Neural progenitor cell (in vitro differentiated cells): Measurements from ENCODE around the gene SASS6. TPM values are rescaled to one million over a fixed set of nuclear protein-coding genes. Genes with fewer than 3 reads are reported as not detected.

Source experiments
- DNase-seq: peaks from one replicate; pipeline ENCODE4 v3.0.0-alpha.2; 2016; ENCODE audit warnings: low spot score
- H2AFZ ChIP-seq: fragments of 200-600 bp; sonication (generic); replicated peaks from 2 replicates; pipeline ENCODE4 v1.6.1; 2016; ENCODE audit warnings: antibody characterized with exemption
- H3F3A ChIP-seq: fragments of 200-600 bp; sonication (generic); 2 replicates; pipeline ENCODE4 v1.6.1; 2016; ENCODE audit warnings: antibody characterized with exemption, low read depth
- H3K27ac ChIP-seq: fragments of 200-600 bp; sonication (generic); 2 replicates; pipeline ENCODE4 v1.5.1; 2016; ENCODE audit warnings: mild to moderate bottlenecking
- H3K27me3 ChIP-seq: fragments of 200-600 bp; sonication (generic); 2 replicates; pipeline ENCODE4 v1.6.1; 2016; ENCODE audit warnings: mild to moderate bottlenecking, moderate library complexity
- H3K36me3 ChIP-seq: fragments of 200-600 bp; sonication (generic); 2 replicates; pipeline ENCODE4 v1.5.1; 2016
- H3K4me1 ChIP-seq: fragments of 200-600 bp; sonication (generic); 2 replicates; pipeline ENCODE4 v1.6.1; 2016; ENCODE audit warnings: mixed run types
- H3K4me2 ChIP-seq: fragments of 200-600 bp; sonication (generic); 2 replicates; pipeline ENCODE4 v1.6.1; 2016
- H3K4me3 ChIP-seq: fragments of 200-600 bp; sonication (generic); 2 replicates; pipeline ENCODE4 v1.5.1; 2016
- H3K79me2 ChIP-seq: fragments of 200-600 bp; sonication (generic); 2 replicates; pipeline ENCODE4 v1.6.1; 2016; ENCODE audit warnings: low read depth
- H3K9ac ChIP-seq: fragments of 200-600 bp; sonication (generic); 2 replicates; pipeline ENCODE4 v1.6.1; 2016
- H3K9me3 ChIP-seq: fragments of 200-600 bp; sonication (generic); 2 replicates; pipeline ENCODE4 v1.5.1; 2016; ENCODE audit warnings: low read depth
- H4K20me1 ChIP-seq: fragments of 200-600 bp; sonication (generic); 2 replicates; pipeline ENCODE4 v1.6.1; 2016; ENCODE audit warnings: low read depth
- H3K27ac Mint-ChIP-seq: 3 replicates; pipeline ENCODE4 v1.8.0; 2021; ENCODE audit warnings: mixed read lengths
- H3K27me3 Mint-ChIP-seq: 2 replicates; pipeline ENCODE4 v1.8.0; 2022; ENCODE audit warnings: low read depth, mild to moderate bottlenecking, inconsistent platforms, moderate library complexity, mixed read lengths; ENCODE audit not compliant: insufficient read depth
- H3K36me3 Mint-ChIP-seq: 3 replicates; pipeline ENCODE4 v1.8.0; 2021; ENCODE audit warnings: mixed read lengths
- H3K4me1 Mint-ChIP-seq: 3 replicates; pipeline ENCODE4 v1.8.0; 2021; ENCODE audit warnings: mixed read lengths
- H3K4me3 Mint-ChIP-seq: 3 replicates; pipeline ENCODE4 v1.8.0; 2021; ENCODE audit warnings: mild to moderate bottlenecking, moderate library complexity, mixed read lengths
- H3K9me3 Mint-ChIP-seq: 3 replicates; pipeline ENCODE4 v1.8.0; 2020; ENCODE audit warnings: mixed read lengths
- EZH2 ChIP-seq: fragments of 200-600 bp; sonication (generic); IDR thresholded peaks from 2 replicates; pipeline ENCODE4 v1.6.1; 2017; ENCODE audit warnings: antibody characterized with exemption, mild to moderate bottlenecking, moderate library complexity
- EZH2phosphoT487 ChIP-seq: fragments of 200-600 bp; sonication (generic); IDR thresholded peaks from 2 replicates; pipeline ENCODE4 v1.6.1; 2017; ENCODE audit warnings: antibody characterized with exemption
- total RNA-seq: library from RNA; depleted of rRNA; stranded (reverse); fragments of >200 nt; gene quantifications from 2 replicates; pipeline ENCODE4 v1.2.3, GENCODE V29; 2015; ENCODE audit warnings: low replicate concordance
- TF ChIP-seq, protein P1 (sequence below): fragments of 200-600 bp; sonication (generic); IDR thresholded peaks from 2 replicates; pipeline ENCODE4 v1.5.1; 2017; ENCODE audit warnings: antibody characterized with exemption, mild to moderate bottlenecking

The SASS6 gene
- total RNA-seq, 1 donor from 2014 or later = 31.7 TPM

DNA sequence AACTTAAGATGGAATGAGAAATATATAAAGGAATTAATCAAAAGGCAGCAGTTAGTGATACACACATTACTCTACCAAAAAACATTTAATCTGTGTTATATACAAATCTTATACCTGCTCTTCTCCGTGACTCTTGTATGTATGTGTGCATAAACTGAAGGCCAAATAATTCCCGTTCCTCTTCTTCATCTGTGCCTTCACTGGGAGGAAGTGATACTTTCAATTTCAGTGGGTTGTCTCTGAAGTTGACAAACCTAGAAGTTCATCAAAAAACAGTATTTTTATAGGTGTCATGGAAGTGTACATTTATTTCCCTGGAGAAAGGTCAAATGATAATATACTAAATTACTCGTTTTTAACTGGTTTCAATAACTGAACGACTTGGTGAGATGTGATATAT is 19.5 kb upstream of the SASS6 start:
- TF ChIP-seq EZH2 = no peak
- TF ChIP-seq, protein P1, sequence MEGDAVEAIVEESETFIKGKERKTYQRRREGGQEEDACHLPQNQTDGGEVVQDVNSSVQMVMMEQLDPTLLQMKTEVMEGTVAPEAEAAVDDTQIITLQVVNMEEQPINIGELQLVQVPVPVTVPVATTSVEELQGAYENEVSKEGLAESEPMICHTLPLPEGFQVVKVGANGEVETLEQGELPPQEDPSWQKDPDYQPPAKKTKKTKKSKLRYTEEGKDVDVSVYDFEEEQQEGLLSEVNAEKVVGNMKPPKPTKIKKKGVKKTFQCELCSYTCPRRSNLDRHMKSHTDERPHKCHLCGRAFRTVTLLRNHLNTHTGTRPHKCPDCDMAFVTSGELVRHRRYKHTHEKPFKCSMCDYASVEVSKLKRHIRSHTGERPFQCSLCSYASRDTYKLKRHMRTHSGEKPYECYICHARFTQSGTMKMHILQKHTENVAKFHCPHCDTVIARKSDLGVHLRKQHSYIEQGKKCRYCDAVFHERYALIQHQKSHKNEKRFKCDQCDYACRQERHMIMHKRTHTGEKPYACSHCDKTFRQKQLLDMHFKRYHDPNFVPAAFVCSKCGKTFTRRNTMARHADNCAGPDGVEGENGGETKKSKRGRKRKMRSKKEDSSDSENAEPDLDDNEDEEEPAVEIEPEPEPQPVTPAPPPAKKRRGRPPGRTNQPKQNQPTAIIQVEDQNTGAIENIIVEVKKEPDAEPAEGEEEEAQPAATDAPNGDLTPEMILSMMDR = no peak
- no peak for TF ChIP-seq EZH2phosphoT487
- no peak overlapping the region for H3K4me3 Mint-ChIP-seq
- H3K36me3 ChIP-seq = no peaks in the 10 kb centered on the region

DNA sequence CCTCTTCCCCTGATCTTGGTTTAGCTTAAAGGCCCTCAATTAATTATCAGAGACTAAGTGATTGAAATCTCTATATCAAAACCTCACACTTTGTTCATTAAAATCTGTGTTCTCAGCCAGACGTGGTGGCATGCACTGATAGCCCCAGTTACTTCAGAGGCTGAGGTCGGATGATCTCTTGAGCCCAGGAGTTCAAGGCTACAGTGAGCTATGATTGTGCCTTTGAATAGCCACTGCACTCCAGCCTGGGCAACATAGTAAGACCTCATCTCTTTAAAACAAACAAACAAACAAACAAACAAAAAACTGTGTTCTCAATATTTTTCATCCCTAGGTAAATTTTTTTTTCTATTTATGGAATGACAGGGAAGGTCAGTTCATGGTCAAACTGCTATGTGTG is 18.9 kb upstream of the SASS6 start:
- H3K27me3 Mint-ChIP-seq = no peaks in the 10 kb centered on the region
- no peaks in the 10 kb centered on the region for H4K20me1 ChIP-seq
- H3K9ac ChIP-seq = no peak overlapping the region
- no peaks in the 10 kb centered on the region for H3K9me3 ChIP-seq
- no peaks in the 10 kb centered on the region for H3K79me2 ChIP-seq
- no peak overlapping the region for H3K27ac ChIP-seq
- H3K27me3 ChIP-seq = no peaks in the 10 kb centered on the region
- no peaks in the 10 kb centered on the region for H3K9me3 Mint-ChIP-seq
- H3K27ac Mint-ChIP-seq = no peak overlapping the region
- no peaks in the 10 kb centered on the region for H3K4me1 Mint-ChIP-seq
- H3K4me3 Mint-ChIP-seq = no peak overlapping the region
- H3K36me3 ChIP-seq = no peaks in the 10 kb centered on the region
- TF ChIP-seq, protein P1 = no peak
- no peak for TF ChIP-seq EZH2phosphoT487
- TF ChIP-seq EZH2 = no peak
- no peak overlapping the region for H3K4me2 ChIP-seq
- H3F3A ChIP-seq = peaks cover 8% of the 10 kb centered on the region
- H2AFZ ChIP-seq = no peak overlapping the region
- no peak for DNase-seq
- no peak overlapping the region for H3K4me3 ChIP-seq
- no peaks in the 10 kb centered on the region for H3K4me1 ChIP-seq
- peaks cover 8% of the 10 kb centered on the region for H3K36me3 Mint-ChIP-seq

More for the DNA sequence above, 19.5 kb upstream of the SASS6 start:
- H3K4me3 ChIP-seq = no peak overlapping the region
- no peaks in the 10 kb centered on the region for H3K27me3 ChIP-seq
- H3K27ac ChIP-seq = no peak overlapping the region
- H3K79me2 ChIP-seq = no peaks in the 10 kb centered on the region
- H3K27me3 Mint-ChIP-seq = no peaks in the 10 kb centered on the region
- peaks cover 7% of the 10 kb centered on the region for H3F3A ChIP-seq
- H3K4me2 ChIP-seq = no peak overlapping the region
- H3K9me3 Mint-ChIP-seq = no peaks in the 10 kb centered on the region
- no peaks in the 10 kb centered on the region for H3K4me1 Mint-ChIP-seq
- H3K9me3 ChIP-seq = no peaks in the 10 kb centered on the region
- H3K36me3 Mint-ChIP-seq = peaks cover 7% of the 10 kb centered on the region
- no peak overlapping the region for H3K27ac Mint-ChIP-seq
- H3K9ac ChIP-seq = no peak overlapping the region
- no peaks in the 10 kb centered on the region for H4K20me1 ChIP-seq
- H3K4me1 ChIP-seq = no peaks in the 10 kb centered on the region
- DNase-seq = no peak
- H2AFZ ChIP-seq = no peak overlapping the region

DNA sequence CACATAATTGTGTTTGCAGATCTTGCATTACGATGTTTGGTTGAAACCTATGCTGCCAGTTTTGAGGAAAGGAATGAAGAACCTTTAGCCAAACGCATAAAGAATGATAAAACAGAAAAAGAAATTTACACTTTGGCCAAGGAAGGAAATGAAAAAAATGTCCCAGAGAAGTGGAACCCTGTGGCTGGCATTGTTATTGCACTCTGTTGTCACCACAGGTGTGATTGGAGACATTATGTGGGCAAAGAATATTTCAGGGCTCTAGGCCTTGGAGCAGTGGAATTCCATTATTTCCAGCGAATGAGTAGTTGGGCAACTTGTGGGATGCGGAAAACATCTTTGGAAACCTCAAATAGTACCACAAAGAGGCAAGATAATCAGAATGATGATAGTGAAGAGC is 15.1 kb upstream of the SASS6 start:
- Histone ChIP-seq H2AFZ (no peak overlapping the region), H3K36me3 (peaks cover 11% of the 10 kb centered on the region), H4K20me1 (no peaks in the 10 kb centered on the region), H3K4me1 (no peaks in the 10 kb centered on the region), H3F3A (peaks cover 8% of the 10 kb centered on the region), H3K9me3 (no peaks in the 10 kb centered on the region), H3K27ac (peak overlapping the region; percentile 15), H3K27me3 (no peaks in the 10 kb centered on the region), H3K9ac (no peak overlapping the region), H3K4me2 (no peak overlapping the region), H3K4me3 (no peak overlapping the region), H3K79me2 (no peaks in the 10 kb centered on the region)
- no peak overlapping the region for H3K4me3 Mint-ChIP-seq
- H3K9me3 Mint-ChIP-seq = no peaks in the 10 kb centered on the region
- H3K36me3 Mint-ChIP-seq = peaks cover 17% of the 10 kb centered on the region
- no peak for DNase-seq
- no peaks in the 10 kb centered on the region for H3K4me1 Mint-ChIP-seq
- no peak overlapping the region for H3K27ac Mint-ChIP-seq
- H3K27me3 Mint-ChIP-seq = no peaks in the 10 kb centered on the region
- TF ChIP-seq EZH2 = no peak
- no peak for TF ChIP-seq EZH2phosphoT487
- TF ChIP-seq, protein P1 = no peak
